Endothelial cell of umbilical vein (primary cell): ENCODE data around the gene CLRN3. TPM values are rescaled to one million over a fixed set of nuclear protein-coding genes. Genes with fewer than 3 reads are reported as not detected.

Experiments
- BruUV-seq: library from RNA; stranded (reverse); fragments of 400-500 nt; replicated peaks from 2 replicates; lab custom pipeline; 2021; lab: Mats Ljungman, UMichigan
- CTCF ChIA-PET: fragments of 300-600, 350-600 bp; sonication (Branson Sonifier 250); formaldehyde crosslinking; loops from one replicate; lab custom pipeline; 2021; ENCODE audit warnings: antibody characterized with exemption, inconsistent platforms; lab: Charles Lee
- POLR2A ChIA-PET: fragments of 300-600, 350-600 bp; sonication (Branson Sonifier 250); formaldehyde crosslinking; loops from one replicate; lab custom pipeline; 2021; ENCODE audit warnings: antibody characterized with exemption, inconsistent platforms; lab: Charles Lee
- DNase-seq: peaks from one replicate; pipeline ENCODE4 v3.0.0-alpha.2; 2011; ENCODE audit warnings: low read depth, low spot score
- FAIRE-seq: peaks from 2 replicates; lab custom pipeline; 2011; peaks lifted over from hg19 to GRCh38; lab: Jason Lieb, UNC
- H2AFZ ChIP-seq: 2 replicates; pipeline ENCODE4 v1.6.0; 2012; ENCODE audit warnings: low read depth, low read length, control low read depth, inconsistent platforms
- H3K27ac ChIP-seq: 2 replicates; pipeline ENCODE4 v1.5.1; 2011; ENCODE audit warnings: low read depth, mild to moderate bottlenecking, control low read depth, low read length, moderate library complexity; ENCODE audit not compliant: insufficient read depth
- H3K27me3 ChIP-seq, 2 experiments: 2 replicates each; pipeline versions ENCODE4 v1.6.0 to v1.6.1; 2011; ENCODE audit warnings: low read length in 2 of 2, mixed read lengths in 1 of 2; ENCODE audit not compliant: control insufficient read depth in 2 of 2, insufficient read depth in 2 of 2
- H3K36me3 ChIP-seq, 2 experiments: 2 replicates in 1 of 2; 3 replicates in 1 of 2; pipeline ENCODE4 v1.5.1; 2011; ENCODE audit warnings: low read length in 2 of 2, mild to moderate bottlenecking in 1 of 2, moderate library complexity in 1 of 2; ENCODE audit not compliant: control insufficient read depth in 2 of 2, insufficient read depth in 2 of 2; ENCODE audit errors: extremely low read depth in 1 of 2
- H3K4me1 ChIP-seq: 3 replicates; pipeline ENCODE4 v1.5.1; 2011; ENCODE audit warnings: mild to moderate bottlenecking, low read length; ENCODE audit not compliant: control insufficient read depth, insufficient read depth; ENCODE audit errors: extremely low read depth
- H3K4me2 ChIP-seq: 2 replicates; pipeline ENCODE4 v1.6.1; 2011; ENCODE audit warnings: low read length, control low read depth, mixed read lengths; ENCODE audit not compliant: insufficient read depth
- H3K4me3 ChIP-seq, 3 experiments: fragments of 200-600 bp in 1 of 3; sonication (generic), shearing (Covaris generic) in 1 of 3; replicated peaks in 1 of 3; 2 replicates each; pipeline ENCODE4 v1.5.1; 2011 to 2016; ENCODE audit warnings: control low read depth in 3 of 3, low read length in 3 of 3, mild to moderate bottlenecking in 2 of 3, inconsistent platforms in 1 of 3, low read depth in 1 of 3, moderate library complexity in 1 of 3; ENCODE audit not compliant: insufficient read depth in 1 of 3
- H3K79me2 ChIP-seq: 2 replicates; pipeline ENCODE4 v1.6.0; 2012; ENCODE audit warnings: low read length, inconsistent platforms; ENCODE audit not compliant: control insufficient read depth, insufficient read depth
- H3K9ac ChIP-seq: replicated peaks from 2 replicates; pipeline ENCODE3; 2011; ENCODE audit warnings: low read length, control low read depth; ENCODE audit not compliant: insufficient read depth; ENCODE audit errors: extremely low read depth
- H3K9me1 ChIP-seq: replicated peaks from 3 replicates; pipeline ENCODE4 v1.6.0; 2011; ENCODE audit warnings: mild to moderate bottlenecking, low read length; ENCODE audit not compliant: control insufficient read depth, insufficient read depth; ENCODE audit errors: extremely low read depth
- H3K9me3 ChIP-seq: replicated peaks from 2 replicates; pipeline ENCODE4 v1.5.1; 2012; ENCODE audit warnings: low read length, inconsistent platforms; ENCODE audit not compliant: control insufficient read depth, insufficient read depth
- H4K20me1 ChIP-seq: replicated peaks from 2 replicates; pipeline ENCODE3; 2011; ENCODE audit warnings: mild to moderate bottlenecking, low read length; ENCODE audit not compliant: control insufficient read depth, insufficient read depth; ENCODE audit errors: extremely low read depth
- EZH2 ChIP-seq: IDR thresholded peaks from 2 replicates; pipeline ENCODE4 v1.6.1; 2012; ENCODE audit warnings: borderline replicate concordance, low read depth, mild to moderate bottlenecking, moderate library complexity, low read length, inconsistent platforms; ENCODE audit not compliant: severe bottlenecking
- FOS ChIP-seq: IDR thresholded peaks from 2 replicates; pipeline ENCODE4 v1.6.1; 2011; ENCODE audit warnings: mild to moderate bottlenecking, low read length, moderate library complexity, borderline replicate concordance; ENCODE audit not compliant: insufficient read depth
- GATA2 ChIP-seq: IDR thresholded peaks from 2 replicates; pipeline ENCODE4 v1.7.0; 2011; ENCODE audit warnings: low read depth, mild to moderate bottlenecking, moderate library complexity, mixed read lengths, low read length; ENCODE audit not compliant: insufficient read length, insufficient read depth
- JUN ChIP-seq: IDR thresholded peaks from 2 replicates; pipeline ENCODE4 v1.6.1; 2011; ENCODE audit warnings: borderline replicate concordance, low read depth; ENCODE audit not compliant: insufficient read length, insufficient read depth
- MYC ChIP-seq: IDR thresholded peaks from one replicate; pipeline ENCODE4 v1.6.1; 2011; ENCODE audit warnings: mild to moderate bottlenecking, low read depth, low read length
- POLR2A ChIP-seq: IDR thresholded peaks from 2 replicates; pipeline ENCODE4 v1.6.1; 2012; ENCODE audit warnings: low read depth, mild to moderate bottlenecking, control low read depth, low read length
- POLR2AphosphoS5 ChIP-seq: IDR thresholded peaks from 2 replicates; pipeline ENCODE4 v1.6.1; 2012; ENCODE audit warnings: low read depth, mild to moderate bottlenecking, control low read depth, low read length, moderate library complexity; ENCODE audit not compliant: insufficient read depth
- dilution Hi-C: fragments of 300-500 bp; cut with MboI; formaldehyde crosslinking; loops from one replicate; pipeline ENCODE4 v1.15.0; 2019; ENCODE audit warnings: low sequenced_read_pairs; ENCODE audit not compliant: extremely low pct_ligation_motif_present
- intact Hi-C: fragments of 100-400 bp; cut with micrococcal nuclease; formaldehyde crosslinking; loops from one replicate; pipeline ENCODE4 v1.10.0; 2022
- polyA plus RNA-seq, 4 experiments: library from polyadenylated mRNA; depleted of rRNA in 3 of 4; stranded (reverse) in 3 of 4; unstranded in 1 of 4; fragments of >200 nt; gene quantifications; 2 replicates each; pipeline versions ENCODE4 v1.2.1 to v1.2.3, GENCODE V29; 2011 to 2012; ENCODE audit warnings: missing spikeins in 1 of 4
- total RNA-seq: library from RNA; stranded (reverse); gene quantifications from 2 replicates; pipeline ENCODE4 v1.2.3, GENCODE V29; 2021
- TF ChIP-seq, protein P1 (sequence below): IDR thresholded peaks from 2 replicates; pipeline ENCODE4 v1.6.1; 2011; ENCODE audit not compliant: insufficient read depth, insufficient read length
- TF ChIP-seq, protein P2 (sequence below), 2 donors: IDR thresholded peaks; 1 replicate in 1 of 2; 2 replicates in 1 of 2; pipeline ENCODE4 v1.5.1; 2011; ENCODE audit warnings: low read length in 2 of 2, mild to moderate bottlenecking in 2 of 2, moderate library complexity in 2 of 2, control low read depth in 1 of 2, inconsistent platforms in 1 of 2, low read depth in 1 of 2; ENCODE audit not compliant: insufficient read depth in 1 of 2; ENCODE audit errors: extremely low read depth in 1 of 2

Gene CLRN3
- total and polyA plus RNA-seq, 2 donors (not counting 3 experiments of a cell fraction or from before 2014, with no cell fraction given), result 0.07 TPM; not detected in 1

- Histone ChIP-seq H4K20me1 (no peaks in the 10 kb centered on the region), H3K9me3 (no peaks in the 10 kb centered on the region), H3K4me2 (no peak overlapping the region), H3K9me1 (no peaks in the 10 kb centered on the region), H3K9ac (no peak overlapping the region), H3K4me1 (no peaks in the 10 kb centered on the region), H3K27ac (no peak overlapping the region), H3K79me2 (no peaks in the 10 kb centered on the region), H2AFZ (no peak overlapping the region), H3K4me3 (no peak overlapping the region), H3K27me3 (no peaks in the 10 kb centered on the region), H3K36me3 (no peaks in the 10 kb centered on the region)
- ChIA-PET CTCF (no interaction called here), POLR2A (no interaction called here)
- intact Hi-C loops (no loop called here), dilution Hi-C loops (no loop called here)
- FAIRE-seq (no peak), DNase-seq (no peak)
- TF ChIP-seq MYC, result no peak
- TF ChIP-seq, protein P1, sequence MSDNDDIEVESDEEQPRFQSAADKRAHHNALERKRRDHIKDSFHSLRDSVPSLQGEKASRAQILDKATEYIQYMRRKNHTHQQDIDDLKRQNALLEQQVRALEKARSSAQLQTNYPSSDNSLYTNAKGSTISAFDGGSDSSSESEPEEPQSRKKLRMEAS, result no peak
- no peak for TF ChIP-seq FOS
- no peak for TF ChIP-seq GATA2
- BruUV-seq, result no TSS peak
Observed at GRCh38 chr10:127840884-127841283, 51.9 kb downstream of the CLRN3 start.

- Histone ChIP-seq H4K20me1 (no peaks in the 10 kb centered on the region), H3K4me1 (no peaks in the 10 kb centered on the region), H3K4me3 (no peak overlapping the region), H3K9ac (no peak overlapping the region), H3K79me2 (no peaks in the 10 kb centered on the region), H3K27me3 (no peaks in the 10 kb centered on the region), H3K9me1 (no peaks in the 10 kb centered on the region), H2AFZ (no peak overlapping the region), H3K4me2 (no peak overlapping the region), H3K9me3 (no peaks in the 10 kb centered on the region), H3K36me3 (no peaks in the 10 kb centered on the region), H3K27ac (no peak overlapping the region)
- CTCF ChIA-PET, result interaction anchor here (2.0 kb wide), 1 partner anchor 18 kb away, joined by 6 read pairs; no protein-coding TSS in a partner anchor
- dilution Hi-C loops (no loop called here), intact Hi-C loops (no loop called here)
- FAIRE-seq, result no peak
- POLR2A ChIA-PET, result no interaction called here
- no peak for DNase-seq
- BruUV-seq, result no TSS peak
- TF ChIP-seq POLR2AphosphoS5 (no peak), JUN (no peak), FOS (no peak), GATA2 (no peak), MYC (no peak), POLR2A (no peak), EZH2 (no peak)
- TF ChIP-seq, protein P2, sequence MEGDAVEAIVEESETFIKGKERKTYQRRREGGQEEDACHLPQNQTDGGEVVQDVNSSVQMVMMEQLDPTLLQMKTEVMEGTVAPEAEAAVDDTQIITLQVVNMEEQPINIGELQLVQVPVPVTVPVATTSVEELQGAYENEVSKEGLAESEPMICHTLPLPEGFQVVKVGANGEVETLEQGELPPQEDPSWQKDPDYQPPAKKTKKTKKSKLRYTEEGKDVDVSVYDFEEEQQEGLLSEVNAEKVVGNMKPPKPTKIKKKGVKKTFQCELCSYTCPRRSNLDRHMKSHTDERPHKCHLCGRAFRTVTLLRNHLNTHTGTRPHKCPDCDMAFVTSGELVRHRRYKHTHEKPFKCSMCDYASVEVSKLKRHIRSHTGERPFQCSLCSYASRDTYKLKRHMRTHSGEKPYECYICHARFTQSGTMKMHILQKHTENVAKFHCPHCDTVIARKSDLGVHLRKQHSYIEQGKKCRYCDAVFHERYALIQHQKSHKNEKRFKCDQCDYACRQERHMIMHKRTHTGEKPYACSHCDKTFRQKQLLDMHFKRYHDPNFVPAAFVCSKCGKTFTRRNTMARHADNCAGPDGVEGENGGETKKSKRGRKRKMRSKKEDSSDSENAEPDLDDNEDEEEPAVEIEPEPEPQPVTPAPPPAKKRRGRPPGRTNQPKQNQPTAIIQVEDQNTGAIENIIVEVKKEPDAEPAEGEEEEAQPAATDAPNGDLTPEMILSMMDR (IDR thresholded peaks at IDR 0.05; ENCODE audit: extremely low read depth in 1 of 2, insufficient read depth in 1 of 2, low read depth in 1 of 2, low read length in 2 of 2), result no peak
- TF ChIP-seq, protein P1, result no peak
Observed at GRCh38 chr10:127836966-127837365, 55.8 kb downstream of the CLRN3 start.
